K562 (cell line): ENCODE measurements around the gene COL6A1. TPM values are rescaled to one million over a fixed set of nuclear protein-coding genes. Genes with fewer than 3 reads are reported as not detected.

Experiments
- ATAC-seq: fragments of 200-7000 bp; cut with Tn5 transposase; 3 replicates; pipeline ENCODE4 v1.9.1; 2020; ENCODE audit warnings: moderate library complexity
- BruUV-seq: library from RNA; stranded (reverse); fragments of 400-500 nt; replicated peaks from 2 replicates; lab custom pipeline; 2021; lab: Mats Ljungman, UMichigan
- CTCF ChIA-PET: fragments of 300-600 bp; formaldehyde crosslinking; extraction: SDS; loops from one replicate; lab custom pipeline; 2021; ENCODE audit warnings: low intra/inter-chr PET ratio; lab: Yijun Ruan, JAX
- POLR2A ChIA-PET: fragments of 300-600, 350-650 bp; sonication (Branson Sonifier 250); formaldehyde crosslinking; extraction: SDS; loops from one replicate; lab custom pipeline; 2021; ENCODE audit warnings: antibody characterized with exemption, inconsistent platforms; lab: Yijun Ruan, JAX
- DNase-seq, 4 experiments: peaks; one replicate each; pipeline versions ENCODE4 v3.0.0 to v3.0.0-alpha.2; 2011 to 2018; ENCODE audit warnings: low spot score in 3 of 4, mixed read lengths in 3 of 4; ENCODE audit errors: extremely low read depth in 1 of 4
- FAIRE-seq: peaks from 2 replicates; lab custom pipeline; 2011; peaks lifted over from hg19 to GRCh38; lab: Jason Lieb, UNC
- H2AFZ ChIP-seq: 2 replicates; pipeline ENCODE4 v1.6.0; 2011; ENCODE audit warnings: low read depth, low read length, control low read depth, inconsistent platforms
- H3K27ac ChIP-seq: fragments of 200-600 bp; 3 replicates; pipeline ENCODE4 v1.8.0; 2011; ENCODE audit warnings: low read depth, mild to moderate bottlenecking, control low read depth, inconsistent platforms, low read length, moderate library complexity, mixed read lengths; ENCODE audit errors: extremely low read depth
- H3K27me3 ChIP-seq, 2 experiments: fragments of 300-600 bp in 1 of 2; 2 replicates in 1 of 2; 3 replicates in 1 of 2; pipeline versions ENCODE4 v1.6.0 to v1.8.0; 2011; ENCODE audit warnings: inconsistent platforms in 2 of 2, low read length in 2 of 2, mild to moderate bottlenecking in 1 of 2, mixed read lengths in 1 of 2, moderate library complexity in 1 of 2; ENCODE audit not compliant: control insufficient read depth in 2 of 2, insufficient read depth in 2 of 2
- H3K36me3 ChIP-seq: fragments of 300-600 bp; 3 replicates; pipeline ENCODE4 v1.8.0; 2011; ENCODE audit warnings: mild to moderate bottlenecking, low read length, inconsistent platforms; ENCODE audit not compliant: control insufficient read depth, insufficient read depth
- H3K4me1 ChIP-seq, 2 experiments: fragments of 200-600 bp in 1 of 2; replicated peaks in 1 of 2; 2 replicates in 1 of 2; 3 replicates in 1 of 2; pipeline versions ENCODE4 v1.5.1 to v1.8.0; 2011; ENCODE audit warnings: inconsistent platforms in 2 of 2, low read length in 2 of 2, mild to moderate bottlenecking in 1 of 2, mixed read lengths in 1 of 2, moderate library complexity in 1 of 2; ENCODE audit not compliant: control insufficient read depth in 2 of 2, insufficient read depth in 2 of 2
- H3K4me2 ChIP-seq: 2 replicates; pipeline ENCODE4 v1.6.1; 2011; ENCODE audit warnings: low read length, control low read depth, inconsistent platforms, mixed read lengths; ENCODE audit not compliant: insufficient read depth
- H3K4me3 ChIP-seq: fragments of 200-600 bp; sonication (generic), shearing (Covaris generic); 2 replicates; pipeline ENCODE4 v1.5.1; 2016; ENCODE audit warnings: control low read depth, inconsistent platforms
- H3K79me2 ChIP-seq: fragments of 200-600 bp; 3 replicates; pipeline ENCODE4 v1.8.0; 2011; ENCODE audit warnings: low read length, inconsistent platforms; ENCODE audit not compliant: control insufficient read depth, insufficient read depth
- H3K9ac ChIP-seq, 2 experiments: 2 replicates each; pipeline versions ENCODE4 v1.6.0 to v1.6.1; 2011; ENCODE audit warnings: low read depth in 2 of 2, low read length in 2 of 2, control low read depth in 1 of 2, inconsistent platforms in 1 of 2, mild to moderate bottlenecking in 1 of 2, mixed read lengths in 1 of 2; ENCODE audit not compliant: insufficient read depth in 1 of 2
- H3K9me1 ChIP-seq: one replicate; pipeline ENCODE4 v1.6.0; 2011; ENCODE audit warnings: inconsistent platforms, mild to moderate bottlenecking, low read length, moderate library complexity; ENCODE audit not compliant: control insufficient read depth, insufficient read depth
- H3K9me3 ChIP-seq: replicated peaks from 2 replicates; pipeline ENCODE4 v1.5.1; 2011; ENCODE audit warnings: low read depth, low read length, inconsistent platforms; ENCODE audit not compliant: control insufficient read depth, insufficient read depth
- H4K20me1 ChIP-seq: replicated peaks from 2 replicates; pipeline ENCODE4 v1.6.1; 2011; ENCODE audit warnings: low read length, inconsistent platforms, mixed read lengths; ENCODE audit not compliant: control insufficient read depth, insufficient read depth
- CCNT2 ChIP-seq: IDR thresholded peaks from 2 replicates; pipeline ENCODE4 v1.6.1; 2011; ENCODE audit warnings: borderline replicate concordance, low read depth, mild to moderate bottlenecking, moderate library complexity, mixed read lengths, low read length; ENCODE audit not compliant: insufficient read length; ENCODE audit errors: extremely low read depth
- JUN ChIP-seq, 2 experiments: sonication (generic) in 1 of 2; formaldehyde crosslinking in 1 of 2; IDR thresholded peaks; 2 replicates each; pipeline versions ENCODE4 v1.6.1 to v1.8.0; 2012 to 2022; ENCODE audit warnings: borderline replicate concordance in 2 of 2, mild to moderate bottlenecking in 2 of 2, improper control_type of control experiment in 1 of 2, low read depth in 1 of 2, low read length in 1 of 2, missing genetic modification reagents in 1 of 2
- L3MBTL2 ChIP-seq: fragments of 450-650 bp; IDR thresholded peaks from 2 replicates; pipeline ENCODE4 v1.6.1; 2016; ENCODE audit warnings: mild to moderate bottlenecking, moderate library complexity
- ZZZ3 ChIP-seq: fragments of 450-650 bp; IDR thresholded peaks from 2 replicates; pipeline ENCODE4 v1.6.1; 2016; ENCODE audit warnings: antibody characterized with exemption, mild to moderate bottlenecking, moderate library complexity
- WGBS: fragments of 100-300 bp; shearing (Covaris generic); methylation state at CpG from one replicate; pipeline ENCODE4 v1.1.6; 2016; ENCODE audit warnings: low coverage, mixed read lengths; ENCODE audit not compliant: insufficient coverage; ENCODE audit errors: missing lambda C conversion rate; 5-methylcytosine and 5-hydroxymethylcytosine counted together
- in situ Hi-C: fragments of 300-500 bp; cut with MboI; formaldehyde crosslinking; loops from 4 replicates; pipeline ENCODE4 v1.15.0; 2018; ENCODE audit warnings: inconsistent platforms, mixed read lengths
- intact Hi-C: fragments of 100-400 bp; cut with micrococcal nuclease; formaldehyde crosslinking; loops from 2 replicates; pipeline ENCODE4 v1.14.2; 2022
- polyA plus RNA-seq, 8 experiments: library from polyadenylated mRNA; depleted of rRNA in 4 of 8; stranded (reverse) in 5 of 8; unstranded in 3 of 8; fragments of >200 nt; fragmentation: Nextera tagmentation in 2 of 8; fragmentation: Illumina TruSeq in 1 of 8; extraction: Ambion mirVana in 2 of 8; extraction: Trizol in 1 of 8; gene quantifications; 2 replicates each; pipeline versions ENCODE4 v1.2.1 to v1.2.3, GENCODE V29; 2011 to 2014; ENCODE audit warnings: inconsistent platforms in 1 of 8, missing spikeins in 1 of 8
- total RNA-seq, 7 experiments: library from RNA; depleted of rRNA in 6 of 7; stranded (reverse); fragments of >200 nt in 6 of 7; fragmentation: Illumina TruSeq in 2 of 7; extraction: Trizol in 2 of 7; gene quantifications; 2 replicates each; pipeline versions ENCODE4 v1.2.1 to v1.2.3, GENCODE V29; 2011 to 2021; ENCODE audit warnings: low replicate concordance in 1 of 7
- TF ChIP-seq, protein P1 (sequence below), 2 experiments: IDR thresholded peaks; 2 replicates each; pipeline ENCODE4 v1.6.1; 2011; ENCODE audit warnings: borderline replicate concordance in 1 of 2, control low read depth in 1 of 2, low read depth in 1 of 2, low read length in 1 of 2, mild to moderate bottlenecking in 1 of 2, mixed read lengths in 1 of 2, moderate library complexity in 1 of 2; ENCODE audit not compliant: insufficient read depth in 1 of 2, insufficient read length in 1 of 2, poor library complexity in 1 of 2, severe bottlenecking in 1 of 2; ENCODE audit errors: extremely low read depth in 1 of 2
- TF ChIP-seq, protein P2 (sequence below): sonication (generic); formaldehyde crosslinking; IDR thresholded peaks from 2 replicates; pipeline ENCODE4 v1.9.0; 2022; ENCODE audit warnings: mild to moderate bottlenecking, missing genetic modification reagents

The COL6A1 gene
- total and polyA plus RNA-seq, 9 of the 15 experiments (the other 6 are each of a cell fraction or from before 2014, with no cell fraction given): 0.07 to 1.3 (median 0.14) TPM; not detected in 3

DNA sequence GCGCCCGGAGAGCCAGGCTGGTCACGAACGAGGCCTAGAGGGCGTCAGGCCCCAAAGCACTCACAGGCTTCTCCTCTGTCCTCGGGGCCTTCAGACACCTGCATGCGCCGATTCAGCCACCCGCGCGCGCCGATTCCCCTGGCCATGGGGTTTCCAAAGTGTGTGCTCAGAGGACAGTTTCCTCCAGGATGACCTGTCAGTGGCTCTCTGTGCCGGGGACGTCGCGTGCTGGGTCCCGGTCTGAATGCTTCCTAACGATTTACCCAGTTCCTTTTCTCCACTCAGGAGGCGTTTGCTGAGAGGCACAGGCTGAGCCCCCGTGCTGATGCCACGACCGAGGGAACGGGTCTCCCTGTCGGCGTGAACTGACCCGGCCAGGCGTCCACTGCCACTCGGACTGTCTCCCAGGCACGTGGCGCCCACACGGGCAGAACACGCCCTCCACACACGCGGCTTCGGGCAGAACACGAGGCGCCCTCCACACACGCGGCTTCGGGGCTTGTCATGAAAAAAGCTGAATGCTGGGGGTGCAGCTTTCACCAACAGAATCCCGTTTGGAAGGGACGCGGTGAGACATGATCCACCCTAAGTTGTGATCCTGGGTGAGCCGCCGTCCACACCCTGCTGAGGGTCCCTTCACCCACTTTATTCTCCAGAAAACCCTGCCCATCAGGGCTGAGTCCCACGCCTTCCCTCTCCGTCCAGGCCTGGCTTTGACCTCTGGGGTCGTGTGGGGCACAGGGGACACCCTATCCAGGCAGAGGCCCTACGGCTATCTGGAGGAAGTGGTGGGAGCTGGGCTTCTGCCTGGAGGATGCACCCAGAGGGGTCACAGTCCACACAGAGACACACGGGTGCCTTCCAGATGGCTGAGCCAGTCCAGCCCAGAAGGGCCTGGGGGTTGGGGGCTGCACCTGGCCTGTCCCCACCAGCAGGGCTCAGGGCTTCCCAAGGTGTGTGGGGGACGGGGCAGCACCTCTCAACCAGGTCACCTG is 56.1 kb downstream of the COL6A1 start:
- intact Hi-C loops (no loop called here), in situ Hi-C loops (no loop called here)
- Histone ChIP-seq H3K9me3 (no peaks in the 10 kb centered on the region), H3K79me2 (no peaks in the 10 kb centered on the region), H2AFZ (no peak overlapping the region; the same call in 1 of the 2 replicates), H3K4me1 (peaks cover 0 to 55% of the 10 kb centered on the region in 2 experiments; a peak in 2 of 5 replicates), H3K27me3 (peaks cover 18 to 48% of the 10 kb centered on the region in 2 experiments; a peak in 4 of 5 replicates), H3K9ac (no peak overlapping the region), H4K20me1 (no peaks in the 10 kb centered on the region), H3K4me3 (no peak overlapping the region), H3K9me1 (no peaks in the 10 kb centered on the region), H3K4me2 (no peak overlapping the region), H3K36me3 (no peaks in the 10 kb centered on the region), H3K27ac (no peak overlapping the region)
- FAIRE-seq (no peak), ATAC-seq (peak; percentile 23), DNase-seq (no peak)
- ChIA-PET CTCF (no interaction called here), POLR2A (interaction anchor here (0.7 kb wide), 1 partner anchor 659 kb away, joined by 4 read pairs; no protein-coding TSS in a partner anchor)
- WGBS: 12% methylated on average over 52 of the region's 52 CpGs
- BruUV-seq: no TSS peak
- TF ChIP-seq L3MBTL2 (0 out of 2 replicates have a peak, but pooled peaks have one; percentile 42), CCNT2 (no peak), ZZZ3 (no peak), JUN (IDR thresholded peaks at IDR 0.05; ENCODE audit: borderline replicate concordance, low read depth, low read length) (no peak), JUN (CRISPR knock-in tag; IDR thresholded peaks at IDR 0.05; ENCODE audit: borderline replicate concordance) (0 out of 2 replicates have a peak, but pooled peaks have one; percentile 48)
- TF ChIP-seq, protein P1, sequence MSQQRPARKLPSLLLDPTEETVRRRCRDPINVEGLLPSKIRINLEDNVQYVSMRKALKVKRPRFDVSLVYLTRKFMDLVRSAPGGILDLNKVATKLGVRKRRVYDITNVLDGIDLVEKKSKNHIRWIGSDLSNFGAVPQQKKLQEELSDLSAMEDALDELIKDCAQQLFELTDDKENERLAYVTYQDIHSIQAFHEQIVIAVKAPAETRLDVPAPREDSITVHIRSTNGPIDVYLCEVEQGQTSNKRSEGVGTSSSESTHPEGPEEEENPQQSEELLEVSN (IDR thresholded peaks at IDR 0.05; ENCODE audit: borderline replicate concordance in 1 of 2, extremely low read depth in 1 of 2, insufficient read depth in 1 of 2, insufficient read length in 1 of 2, low read depth in 1 of 2, low read length in 1 of 2, poor library complexity in 1 of 2, severe bottlenecking in 1 of 2): peak in 1 of 2 experiments; percentile 47
- TF ChIP-seq, protein P2, sequence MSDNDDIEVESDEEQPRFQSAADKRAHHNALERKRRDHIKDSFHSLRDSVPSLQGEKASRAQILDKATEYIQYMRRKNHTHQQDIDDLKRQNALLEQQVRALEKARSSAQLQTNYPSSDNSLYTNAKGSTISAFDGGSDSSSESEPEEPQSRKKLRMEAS: peak; percentile 55; the same call in 1 of the 2 replicates
